Esophagus muscularis mucosa (tissue), 4 donors: ENCODE data around the gene PRSS50. TPM values are rescaled to one million over a fixed set of nuclear protein-coding genes. Genes with fewer than 3 reads are reported as not detected.

ENCODE experiments used
- DNase-seq: peaks from one replicate; pipeline ENCODE4 v3.0.0-alpha.2; 2017; ENCODE audit errors: extremely low spot score
- H3K27ac ChIP-seq, 4 donors: fragments of 200-600 bp; sonication (generic); replicated peaks in 1 of 4; 1 replicate in 3 of 4; 2 replicates in 1 of 4; pipeline ENCODE4 v1.5.1; 2016 to 2019; ENCODE audit warnings: mild to moderate bottlenecking in 1 of 4
- H3K27me3 ChIP-seq, 4 donors: fragments of 200-600 bp; sonication (generic); one replicate each; pipeline versions ENCODE4 v1.5.1 to v1.6.0; 2016 to 2019
- H3K36me3 ChIP-seq, 4 donors: fragments of 200-600 bp; sonication (generic); one replicate each; pipeline ENCODE4 v1.5.1; 2016 to 2019
- H3K4me1 ChIP-seq, 4 donors: fragments of 200-600 bp; sonication (generic); one replicate each; pipeline ENCODE4 v1.5.1; 2016 to 2019
- H3K4me3 ChIP-seq, 4 donors: fragments of 200-600 bp; sonication (generic); 1 replicate in 2 of 4; 2 replicates in 2 of 4; pipeline ENCODE4 v1.5.1; 2016 to 2019; ENCODE audit warnings: mild to moderate bottlenecking in 4 of 4, moderate library complexity in 1 of 4
- H3K9me3 ChIP-seq, 4 donors: fragments of 200-600 bp; sonication (generic); 1 replicate in 3 of 4; 2 replicates in 1 of 4; pipeline ENCODE4 v1.5.1; 2016 to 2019
- EP300 ChIP-seq: sonication (generic); formaldehyde crosslinking; IDR thresholded peaks from one replicate; pipeline ENCODE4 v1.6.1; 2017; ENCODE audit warnings: antibody characterized with exemption
- POLR2A ChIP-seq: fragments of 450-650 bp; IDR thresholded peaks from one replicate; pipeline ENCODE4 v1.6.1; 2017; ENCODE audit warnings: antibody characterized with exemption, moderate library complexity, mild to moderate bottlenecking, low read depth
- POLR2AphosphoS5 ChIP-seq, 2 donors: sonication (generic); formaldehyde crosslinking; IDR thresholded peaks; one replicate each; pipeline ENCODE4 v1.6.1; 2017; ENCODE audit warnings: antibody characterized with exemption in 2 of 2
- WGBS: methylation state at CpG from one replicate; pipeline ENCODE4 v1.1.5; 2018; 5-methylcytosine and 5-hydroxymethylcytosine counted together
- intact Hi-C: fragments of 100-400 bp; cut with DNase I; formaldehyde crosslinking; loops from one replicate; pipeline ENCODE4 v1.15.1; 2023
- total RNA-seq, 4 donors: library from RNA; depleted of rRNA; stranded (reverse); fragments of >200 nt; gene quantifications; one replicate each; pipeline versions ENCODE4 v1.1.0 to v1.2.1, GENCODE V29; 2016
- TF ChIP-seq, protein P1 (sequence below), 3 experiments: fragments of 200-600 bp in 2 of 3; fragments of 450-650 bp in 1 of 3; sonication (generic) in 2 of 3; IDR thresholded peaks; one replicate each; pipeline ENCODE4 v1.5.1; 2017 to 2019; ENCODE audit warnings: antibody characterized with exemption in 3 of 3, mild to moderate bottlenecking in 2 of 3, moderate library complexity in 1 of 3

Gene PRSS50
- total RNA-seq, 4 donors from 2014 or later: 0.32 to 0.46 (median 0.42) TPM; not detected in 1

DNA sequence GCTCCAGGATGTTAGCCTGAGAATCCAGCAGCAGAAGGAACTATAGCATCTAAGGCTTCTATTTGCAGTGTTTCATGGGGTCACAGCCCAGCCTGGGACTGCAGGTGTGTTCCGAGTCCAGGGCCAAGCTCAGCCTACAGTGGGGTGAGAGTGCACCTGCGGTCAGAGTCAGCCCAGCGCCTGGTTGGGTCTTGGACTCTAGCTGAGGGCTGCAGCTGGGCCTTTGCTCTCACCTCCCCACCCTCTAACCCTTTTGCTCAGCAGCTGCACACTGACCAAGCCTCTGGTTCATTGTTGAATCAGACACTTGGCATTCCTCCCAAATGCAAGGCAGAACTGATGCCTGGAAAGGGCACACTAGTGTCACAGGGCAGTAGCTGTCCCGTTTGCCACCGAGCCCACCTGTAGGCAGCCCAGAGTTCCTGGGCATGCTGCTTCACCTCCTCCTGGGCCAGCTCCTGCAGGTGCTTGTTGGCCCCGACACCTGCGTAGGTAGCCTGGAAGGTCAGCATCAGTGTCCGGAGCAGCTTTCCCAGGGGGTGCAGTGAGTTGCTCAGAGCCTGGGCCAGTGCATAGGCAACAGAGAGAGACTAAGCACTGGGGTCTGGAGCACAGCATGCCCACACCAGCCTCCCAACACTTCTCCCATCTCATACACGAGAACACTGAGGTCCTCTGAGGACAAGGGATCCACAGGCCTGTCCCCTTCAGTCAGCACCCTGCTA lies 41.7 kb downstream of the PRSS50 start:
- Histone ChIP-seq H3K27me3 (no peaks in the 10 kb centered on the region), H3K4me3 (no peak overlapping the region), H3K9me3 (no peaks in the 10 kb centered on the region), H3K27ac (no peak overlapping the region), H3K4me1 (peaks cover 0 to 9% (median 0%) of the 10 kb centered on the region in 4 donors), H3K36me3 (peaks cover 0 to 95% (median 32%) of the 10 kb centered on the region in 4 donors)
- TF ChIP-seq, protein P1, sequence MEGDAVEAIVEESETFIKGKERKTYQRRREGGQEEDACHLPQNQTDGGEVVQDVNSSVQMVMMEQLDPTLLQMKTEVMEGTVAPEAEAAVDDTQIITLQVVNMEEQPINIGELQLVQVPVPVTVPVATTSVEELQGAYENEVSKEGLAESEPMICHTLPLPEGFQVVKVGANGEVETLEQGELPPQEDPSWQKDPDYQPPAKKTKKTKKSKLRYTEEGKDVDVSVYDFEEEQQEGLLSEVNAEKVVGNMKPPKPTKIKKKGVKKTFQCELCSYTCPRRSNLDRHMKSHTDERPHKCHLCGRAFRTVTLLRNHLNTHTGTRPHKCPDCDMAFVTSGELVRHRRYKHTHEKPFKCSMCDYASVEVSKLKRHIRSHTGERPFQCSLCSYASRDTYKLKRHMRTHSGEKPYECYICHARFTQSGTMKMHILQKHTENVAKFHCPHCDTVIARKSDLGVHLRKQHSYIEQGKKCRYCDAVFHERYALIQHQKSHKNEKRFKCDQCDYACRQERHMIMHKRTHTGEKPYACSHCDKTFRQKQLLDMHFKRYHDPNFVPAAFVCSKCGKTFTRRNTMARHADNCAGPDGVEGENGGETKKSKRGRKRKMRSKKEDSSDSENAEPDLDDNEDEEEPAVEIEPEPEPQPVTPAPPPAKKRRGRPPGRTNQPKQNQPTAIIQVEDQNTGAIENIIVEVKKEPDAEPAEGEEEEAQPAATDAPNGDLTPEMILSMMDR (IDR thresholded peaks at IDR 0.05): no peak
- TF ChIP-seq EP300 (no peak), POLR2A (no peak)
- DNase-seq: no peak
- WGBS: 100% methylated on average over 1 of the region's 9 CpGs
- intact Hi-C loops: no loop called here

DNA sequence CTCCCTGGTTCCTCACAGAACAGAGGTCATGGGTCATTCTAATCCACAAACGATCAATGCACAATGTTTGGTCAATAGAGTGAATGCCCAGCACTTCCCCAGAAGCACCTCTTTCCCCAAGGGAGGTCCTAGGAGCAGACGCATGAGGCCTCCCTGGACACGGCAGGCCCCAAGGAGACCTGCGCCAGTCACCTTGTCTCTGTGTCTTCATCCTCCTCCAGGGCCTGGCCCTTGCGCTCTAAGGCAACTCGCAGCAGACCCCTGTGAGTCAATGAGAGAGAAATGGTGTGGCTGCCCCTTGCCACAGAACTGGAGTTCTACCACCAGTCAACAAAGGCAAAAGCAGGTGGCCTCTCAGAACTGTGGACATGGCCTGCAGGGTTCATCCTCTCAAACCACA lies 42.2 kb downstream of the PRSS50 start:
- Histone ChIP-seq H3K4me1 (peaks cover 0 to 9% (median 0%) of the 10 kb centered on the region in 4 donors), H3K4me3 (no peak overlapping the region), H3K27ac (no peak overlapping the region), H3K9me3 (no peaks in the 10 kb centered on the region), H3K27me3 (no peaks in the 10 kb centered on the region), H3K36me3 (peaks cover 0 to 95% (median 31%) of the 10 kb centered on the region in 4 donors)
- TF ChIP-seq POLR2AphosphoS5 (IDR thresholded peaks at IDR 0.05) (no peak), EP300 (no peak), POLR2A (no peak)
- TF ChIP-seq, protein P1 (IDR thresholded peaks at IDR 0.05): no peak
- intact Hi-C loops: no loop called here
- DNase-seq: no peak
- 94% methylated on average over 5 of the region's 6 CpGs for WGBS

DNA sequence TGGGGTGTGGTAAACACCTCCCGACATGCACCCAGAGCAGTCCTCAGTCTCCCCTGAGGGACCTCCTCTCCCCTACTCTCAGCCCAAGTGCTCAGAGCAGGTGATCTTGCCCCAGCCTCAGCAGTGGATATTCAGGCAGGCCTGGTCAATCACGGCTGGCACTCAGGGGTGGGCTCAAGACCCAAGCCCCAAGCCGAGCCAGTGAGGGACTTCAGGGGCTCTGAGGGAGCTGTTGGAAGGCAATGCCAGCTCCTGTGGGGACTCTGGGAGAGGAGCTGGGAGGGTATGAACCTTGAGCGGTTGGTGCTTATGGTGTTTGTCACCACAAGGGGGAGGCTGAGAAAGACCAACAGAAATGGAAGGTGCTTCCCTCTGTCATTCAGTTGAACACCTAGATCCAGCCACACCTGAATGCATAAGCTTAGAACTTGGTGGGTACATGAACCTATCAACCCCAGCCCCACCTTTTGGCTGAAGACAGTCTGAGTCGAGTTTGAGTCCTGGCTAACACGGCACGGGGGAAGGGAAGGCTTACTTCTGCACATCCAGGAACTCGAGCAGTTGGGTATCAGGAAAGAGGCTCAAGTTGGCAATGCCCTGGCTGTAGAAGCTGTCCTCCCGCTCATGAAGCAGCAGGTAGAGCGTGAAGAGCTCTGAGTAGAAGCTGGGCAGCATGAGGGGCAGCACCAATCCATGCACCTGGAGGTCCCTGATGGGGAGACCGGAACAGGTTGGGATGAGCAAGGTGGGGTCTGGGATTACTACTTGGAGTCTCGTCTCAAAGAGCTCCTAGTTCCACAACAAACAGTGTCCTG lies 43.4 kb downstream of the PRSS50 start:
- intact Hi-C loops: no loop called here
- Histone ChIP-seq H3K36me3 (peaks cover 0 to 87% (median 23%) of the 10 kb centered on the region in 4 donors), H3K27me3 (no peaks in the 10 kb centered on the region), H3K27ac (no peak overlapping the region), H3K9me3 (no peaks in the 10 kb centered on the region), H3K4me3 (no peak overlapping the region), H3K4me1 (peaks cover 0 to 9% (median 0%) of the 10 kb centered on the region in 4 donors)
- WGBS: 99% methylated on average over 11 of the region's 12 CpGs
- TF ChIP-seq POLR2A: no peak
- no peak for TF ChIP-seq POLR2AphosphoS5 (IDR thresholded peaks at IDR 0.05)
- TF ChIP-seq, protein P1 (IDR thresholded peaks at IDR 0.05): no peak
- no peak for TF ChIP-seq EP300
- no peak for DNase-seq

DNA sequence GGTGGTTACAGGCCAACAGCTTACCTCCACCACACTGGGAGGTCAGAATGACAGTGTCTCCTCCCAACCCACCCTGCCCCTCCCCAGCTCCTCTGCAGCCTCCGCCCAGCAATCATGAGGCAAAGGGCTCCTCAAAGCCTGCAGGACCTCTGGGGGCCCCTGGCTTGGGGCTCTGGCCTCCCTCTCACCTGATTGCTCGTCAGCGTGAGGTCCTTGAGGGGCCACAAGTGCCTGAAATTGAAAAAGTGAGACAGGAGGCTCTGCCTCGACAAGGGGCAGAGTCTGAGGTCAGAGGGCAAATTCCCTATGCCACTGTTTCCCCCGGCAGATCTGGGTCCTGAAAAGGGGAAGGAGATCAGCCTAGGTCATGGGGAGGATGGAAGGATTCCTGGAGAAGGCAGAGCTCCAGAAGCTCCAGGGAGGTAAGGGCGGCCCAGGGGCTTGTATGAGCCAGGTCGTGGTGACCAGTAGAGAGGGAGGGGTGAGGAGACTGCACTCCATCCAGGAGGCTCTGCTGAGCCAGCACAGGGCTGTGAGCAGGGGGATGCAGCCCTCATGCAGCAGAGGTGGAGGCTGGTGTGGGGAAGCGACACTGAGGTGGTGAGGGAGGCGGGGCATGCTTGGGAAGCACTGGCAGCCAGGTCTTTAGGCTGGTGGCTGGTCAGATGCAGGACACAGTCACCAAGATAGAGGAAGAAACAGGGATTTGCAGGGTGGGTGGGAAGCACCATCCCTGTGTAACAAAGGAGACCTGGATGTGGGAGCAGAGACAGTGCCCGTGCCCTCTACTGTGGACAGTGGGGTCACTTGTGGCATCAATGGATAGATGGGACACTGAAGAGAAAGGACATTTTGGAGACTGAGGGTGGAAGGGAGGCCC lies 44.3 kb downstream of the PRSS50 start:
- Histone ChIP-seq H3K27me3 (no peaks in the 10 kb centered on the region), H3K4me1 (peaks cover 0 to 9% (median 0%) of the 10 kb centered on the region in 4 donors), H3K27ac (no peak overlapping the region), H3K9me3 (no peaks in the 10 kb centered on the region), H3K36me3 (peaks cover 0 to 78% (median 23%) of the 10 kb centered on the region in 4 donors), H3K4me3 (no peak overlapping the region)
- WGBS: 94% methylated on average over 9 of the region's 10 CpGs
- TF ChIP-seq POLR2AphosphoS5 (IDR thresholded peaks at IDR 0.05) (no peak), EP300 (no peak), POLR2A (no peak)
- TF ChIP-seq, protein P1 (IDR thresholded peaks at IDR 0.05): no peak
- DNase-seq: no peak
- intact Hi-C loops: no loop called here
